Psoas muscle (tissue), 8 donors: ENCODE results near the gene CHIC2. TPM values are rescaled to one million over a fixed set of nuclear protein-coding genes. Genes with fewer than 3 reads are reported as not detected.

Experiments used
- ATAC-seq, 4 donors: fragments of 200-7000 bp; cut with Tn5 transposase; one replicate each; pipeline ENCODE4 v1.9.1; 2020; ENCODE audit warnings: moderate library complexity in 3 of 4, mild to moderate bottlenecking in 2 of 4
- DNase-seq, 2 donors: peaks; one replicate each; pipeline ENCODE4 v3.0.0-alpha.2; 2020
- H3K27ac ChIP-seq: fragments of 200-600 bp; one replicate; pipeline ENCODE4 v1.8.0; 2022
- H3K27me3 ChIP-seq, 3 donors: fragments of 200-600 bp in 1 of 3; one replicate each; pipeline versions ENCODE4 v1.6.1 to v1.8.0; 2013 to 2022; ENCODE audit warnings: low read length in 2 of 3, mild to moderate bottlenecking in 2 of 3, moderate library complexity in 1 of 3; ENCODE audit not compliant: insufficient read depth in 3 of 3
- H3K36me3 ChIP-seq, 2 donors: fragments of 200-600 bp in 1 of 2; one replicate each; pipeline versions ENCODE4 v1.6.1 to v1.8.0; 2013 to 2022; ENCODE audit warnings: low read depth in 1 of 2, mild to moderate bottlenecking in 1 of 2, moderate library complexity in 1 of 2; ENCODE audit not compliant: insufficient read depth in 1 of 2
- H3K4me1 ChIP-seq: fragments of 200-600 bp; one replicate; pipeline ENCODE4 v1.8.0; 2022
- H3K4me3 ChIP-seq: fragments of 200-600 bp; one replicate; pipeline ENCODE4 v1.8.0; 2022; ENCODE audit warnings: mild to moderate bottlenecking
- H3K9me3 ChIP-seq: fragments of 200-600 bp; one replicate; pipeline ENCODE4 v1.8.0; 2022
- CTCF ChIP-seq: fragments of 200-600 bp; IDR thresholded peaks from one replicate; pipeline ENCODE4 v1.8.0; 2022; ENCODE audit warnings: antibody characterized with exemption
- WGBS, 3 donors: extraction: QIAGEN DNeasy Blood & Tissue Kit; methylation state at CpG; one replicate each; pipeline versions ENCODE4 v1.1.6 to v1.1.7; 2013; 5-methylcytosine and 5-hydroxymethylcytosine counted together
- intact Hi-C, 2 donors: fragments of 100-400 bp; cut with DNase I; formaldehyde crosslinking; loops; one replicate each; pipeline versions ENCODE4 v1.11.0 to v1.14.2; 2022
- polyA plus RNA-seq, 3 donors: library from polyadenylated mRNA; stranded (reverse); fragments of 200-250 nt; gene quantifications; one replicate each; pipeline ENCODE4 v1.2.3, GENCODE V29; 2013
- total RNA-seq, 4 donors: library from RNA; stranded (reverse); fragmentation: NEBNext Ultra II Directional in 2 of 4; extraction: Animal tissue kit (Norgen Biotek cat#: 25700) in 2 of 4; gene quantifications; one replicate each; pipeline versions ENCODE4 v1.2.1 to v1.2.4, GENCODE V29; 2021 to 2023
- donor health status: healthy with polysubstance abuse.
- donor health status: DM: no; HTN: no; CAD: no; lungs with moderate emphysema.
- donor health status: Bipolar disorder and iron deficiency.
- donor health status: healthy.
- donor health status: DM: yes; HTN: yes; CAD: no.
- donor health status: DM: no; HTN: no; CAD: no.
- donor health status: DM: no; HTN: no; CAD: no.
- donor health status: DM: yes; HTN: yes; CAD: no.

CHIC2 gene
- total and polyA plus RNA-seq, 7 donors: 8.6 to 17.4 (median 10.8) TPM

- peaks cover 0 to 34% of the 10 kb centered on the region in 2 donors for H3K36me3 ChIP-seq
- ATAC-seq: no peak
- no peak overlapping the region for H3K27ac ChIP-seq
- no peaks in the 10 kb centered on the region for H3K27me3 ChIP-seq
- no peak for TF ChIP-seq CTCF
- DNase-seq: no peak
- intact Hi-C loops: no loop called here
- H3K4me1 ChIP-seq: no peaks in the 10 kb centered on the region
- no peak overlapping the region for H3K4me3 ChIP-seq
- no peaks in the 10 kb centered on the region for H3K9me3 ChIP-seq
Measured at GRCh38 chr4:54011201-54011600, 53.2 kb downstream of the CHIC2 start.

GRCh38 chr4:54006755-54007154, 57.6 kb downstream of the CHIC2 start:
- Histone ChIP-seq H3K27ac (no peak overlapping the region), H3K4me3 (no peak overlapping the region), H3K36me3 (peaks cover 0 to 31% of the 10 kb centered on the region in 2 donors), H3K4me1 (no peaks in the 10 kb centered on the region), H3K9me3 (no peaks in the 10 kb centered on the region), H3K27me3 (no peaks in the 10 kb centered on the region)
- intact Hi-C loops: no loop called here
- WGBS, 3 donors: 97 to 100% (median 98%) methylated on average over 2 of the region's 2 CpGs
- no peak for DNase-seq
- no peak for TF ChIP-seq CTCF
- ATAC-seq: no peak

GRCh38 chr4:54005475-54005874, 58.9 kb downstream of the CHIC2 start:
- TF ChIP-seq CTCF: no peak
- DNase-seq (no peak), ATAC-seq (no peak)
- Histone ChIP-seq H3K4me1 (no peaks in the 10 kb centered on the region), H3K9me3 (no peaks in the 10 kb centered on the region), H3K27me3 (no peaks in the 10 kb centered on the region), H3K4me3 (no peak overlapping the region), H3K36me3 (peaks cover 0 to 41% of the 10 kb centered on the region in 2 donors), H3K27ac (no peak overlapping the region)
- 81 to 86% (median 84%) methylated on average over 2 of the region's 2 CpGs for WGBS, 3 donors
- intact Hi-C loops: no loop called here

- intact Hi-C loops: no loop called here
- no peaks in the 10 kb centered on the region for H3K9me3 ChIP-seq
- no peaks in the 10 kb centered on the region for H3K27me3 ChIP-seq
- no peaks in the 10 kb centered on the region for H3K4me1 ChIP-seq
- DNase-seq (no peak), ATAC-seq (no peak)
- H3K27ac ChIP-seq: no peak overlapping the region
- no peak overlapping the region for H3K4me3 ChIP-seq
- peaks cover 0 to 39% of the 10 kb centered on the region in 2 donors for H3K36me3 ChIP-seq
- WGBS, 3 donors: 91 to 93% (median 92%) methylated on average over 2 of the region's 2 CpGs
- TF ChIP-seq CTCF: no peak
Measured at GRCh38 chr4:54004463-54004862, 59.9 kb downstream of the CHIC2 start.

GRCh38 chr4:54001668-54002365, 62.6 kb downstream of the CHIC2 start:
- 86 to 90% (median 87%) methylated on average over 10 of the region's 10 CpGs for WGBS, 3 donors
- Histone ChIP-seq H3K36me3 (peaks cover 2 to 26% of the 10 kb centered on the region in 2 donors), H3K27ac (no peak overlapping the region), H3K4me1 (no peaks in the 10 kb centered on the region), H3K9me3 (no peaks in the 10 kb centered on the region), H3K4me3 (no peak overlapping the region), H3K27me3 (no peaks in the 10 kb centered on the region)
- DNase-seq (no peak), ATAC-seq (no peak)
- intact Hi-C loops: no loop called here
- no peak for TF ChIP-seq CTCF
